Endometrial microvascular endothelial cells (primary cell): ENCODE results near the gene GPR108. TPM values are rescaled to one million over a fixed set of nuclear protein-coding genes. Genes with fewer than 3 reads are reported as not detected.

Source experiments
- in situ Hi-C: cut with HindIII; loops from 2 replicates; pipeline ENCODE4 v1.10.0; 2017; ENCODE audit warnings: low sequenced_read_pairs, low pct_unique_long_range_greater_than_20kb; ENCODE audit errors: inconsistent ontology term
- total RNA-seq: library from RNA; depleted of rRNA; stranded (reverse); fragments of >200 nt; gene quantifications from one replicate; pipeline ENCODE4 v1.2.3, GENCODE V29; 2015; ENCODE audit errors: inconsistent ontology term

The GPR108 gene
- total RNA-seq, 1 donor from 2014 or later: 65.2 TPM

- in situ Hi-C loops: no loop called here
Measured at GRCh38 chr19:6739883-6740588, 2.7 kb upstream of the GPR108 start.

GRCh38 chr19:6739390-6739882 is 2.1 kb upstream of the GPR108 start, which contains the start of gene TRIP10:
Gene TRIP10 (plus strand): TSS chr19:6739680. CDS start chr19:6739762, 82 bp downstream.
- in situ Hi-C loops: no loop called here

GRCh38 chr19:6738787-6739389 is 1.5 kb upstream of the GPR108 start:
- in situ Hi-C loops: no loop called here

- in situ Hi-C loops: no loop called here
Measured at GRCh38 chr19:6737873-6738786, 750 bp upstream of the GPR108 start.

GRCh38 chr19:6736917-6737283 is 480 bp downstream of the GPR108 start:
- in situ Hi-C loops: no loop called here

- in situ Hi-C loops: no loop called here
Measured at GRCh38 chr19:6736169-6736916, 1.0 kb downstream of the GPR108 start.

GRCh38 chr19:6735181-6735911 is 2.0 kb downstream of the GPR108 start:
- in situ Hi-C loops: no loop called here

- in situ Hi-C loops: no loop called here
Measured at GRCh38 chr19:6734096-6734696, 3.2 kb downstream of the GPR108 start.

- in situ Hi-C loops: no loop called here
Measured at GRCh38 chr19:6733338-6734095, 3.9 kb downstream of the GPR108 start.

- in situ Hi-C loops: no loop called here
Measured at GRCh38 chr19:6732803-6733337, 4.5 kb downstream of the GPR108 start.

- in situ Hi-C loops: no loop called here
Measured at GRCh38 chr19:6731822-6732221, 5.6 kb downstream of the GPR108 start.

GRCh38 chr19:6730941-6731670 is 6.3 kb downstream of the GPR108 start:
- in situ Hi-C loops: no loop called here

- in situ Hi-C loops: no loop called here
Measured at GRCh38 chr19:6730153-6730804, 7.1 kb downstream of the GPR108 start.

GRCh38 chr19:6729573-6730152 is 7.7 kb downstream of the GPR108 start:
- in situ Hi-C loops: no loop called here

- in situ Hi-C loops: no loop called here
Measured at GRCh38 chr19:6728346-6728745, 9.0 kb downstream of the GPR108 start.
